Tibial nerve (tissue), 4 donors: ENCODE results near the gene ZNF639.

Source experiments
- EP300 ChIP-seq, 2 donors: sonication (generic); formaldehyde crosslinking; IDR thresholded peaks; one replicate each; pipeline ENCODE4 v1.6.1; 2017; ENCODE audit warnings: antibody characterized with exemption in 2 of 2, mild to moderate bottlenecking in 1 of 2
- POLR2A ChIP-seq, 2 donors: fragments of 450-650 bp; IDR thresholded peaks; one replicate each; pipeline ENCODE4 v1.6.1; 2017; ENCODE audit warnings: antibody characterized with exemption in 2 of 2, mild to moderate bottlenecking in 2 of 2, moderate library complexity in 2 of 2
- TF ChIP-seq, protein P1 (sequence below), 5 experiments: fragments of 200-600 bp in 3 of 5; fragments of 450-650 bp in 2 of 5; sonication (generic) in 3 of 5; IDR thresholded peaks; one replicate each; pipeline ENCODE4 v1.5.1; 2016 to 2019; ENCODE audit warnings: antibody characterized with exemption in 5 of 5, mild to moderate bottlenecking in 3 of 5, moderate library complexity in 2 of 5

DNA sequence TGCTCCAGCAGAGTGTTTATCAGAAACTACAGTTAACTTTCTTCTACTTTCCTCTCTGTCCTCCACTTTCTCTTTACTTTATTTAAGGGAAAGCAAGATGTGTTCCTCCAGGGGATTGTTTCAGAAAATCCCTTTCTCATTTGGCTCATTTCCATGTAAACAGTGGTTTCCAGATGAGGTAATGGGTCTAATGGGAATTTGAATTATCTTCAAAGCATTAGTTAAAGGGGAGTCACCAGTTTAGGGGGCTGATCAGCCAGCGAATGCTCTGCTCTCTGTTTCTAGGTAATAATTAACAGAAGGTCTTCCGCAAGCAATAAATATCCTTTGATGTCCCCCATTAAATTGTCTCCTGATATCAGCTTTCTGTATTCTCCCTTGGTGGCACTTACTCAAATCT lies 30.4 kb upstream of the ZNF639 start:
- TF ChIP-seq, protein P1, sequence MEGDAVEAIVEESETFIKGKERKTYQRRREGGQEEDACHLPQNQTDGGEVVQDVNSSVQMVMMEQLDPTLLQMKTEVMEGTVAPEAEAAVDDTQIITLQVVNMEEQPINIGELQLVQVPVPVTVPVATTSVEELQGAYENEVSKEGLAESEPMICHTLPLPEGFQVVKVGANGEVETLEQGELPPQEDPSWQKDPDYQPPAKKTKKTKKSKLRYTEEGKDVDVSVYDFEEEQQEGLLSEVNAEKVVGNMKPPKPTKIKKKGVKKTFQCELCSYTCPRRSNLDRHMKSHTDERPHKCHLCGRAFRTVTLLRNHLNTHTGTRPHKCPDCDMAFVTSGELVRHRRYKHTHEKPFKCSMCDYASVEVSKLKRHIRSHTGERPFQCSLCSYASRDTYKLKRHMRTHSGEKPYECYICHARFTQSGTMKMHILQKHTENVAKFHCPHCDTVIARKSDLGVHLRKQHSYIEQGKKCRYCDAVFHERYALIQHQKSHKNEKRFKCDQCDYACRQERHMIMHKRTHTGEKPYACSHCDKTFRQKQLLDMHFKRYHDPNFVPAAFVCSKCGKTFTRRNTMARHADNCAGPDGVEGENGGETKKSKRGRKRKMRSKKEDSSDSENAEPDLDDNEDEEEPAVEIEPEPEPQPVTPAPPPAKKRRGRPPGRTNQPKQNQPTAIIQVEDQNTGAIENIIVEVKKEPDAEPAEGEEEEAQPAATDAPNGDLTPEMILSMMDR (IDR thresholded peaks at IDR 0.05) = no peak
- TF ChIP-seq POLR2A (IDR thresholded peaks at IDR 0.05) (no peak), EP300 (IDR thresholded peaks at IDR 0.05) (no peak)
